ENCODE measurements around the gene SLC4A8. TPM values are rescaled to one million over a fixed set of nuclear protein-coding genes. Genes with fewer than 3 reads are reported as not detected.

The SLC4A8 gene
- total RNA-seq, 2 experiments from 2014 or later, result 1.0 to 6.7 TPM

DNA sequence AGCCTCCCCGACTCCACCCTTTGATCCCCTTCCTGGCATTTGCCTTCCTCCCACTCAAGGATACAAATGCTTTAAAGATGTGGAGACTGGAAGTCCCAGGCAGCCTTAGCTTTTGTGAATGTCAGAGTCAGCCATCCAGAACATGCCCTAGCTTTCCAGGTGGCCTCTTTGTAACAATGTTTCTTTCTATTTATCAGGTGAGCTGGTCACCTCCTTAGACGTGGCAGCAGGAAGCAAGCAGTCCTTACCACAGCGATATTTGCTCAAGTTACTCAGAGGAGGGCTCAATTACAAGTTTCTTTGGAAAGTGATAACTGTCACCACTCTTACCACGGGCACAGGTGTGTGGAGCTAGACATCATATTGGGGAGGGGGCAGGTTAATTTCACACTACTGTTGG, 38.3 kb upstream of the SLC4A8 start:
- Histone ChIP-seq H3K27ac (ENCODE audit: low read depth, low read length, poor library complexity, severe bottlenecking) (no peak overlapping the region), H3K4me1 (ENCODE audit: insufficient read depth, low read length, poor library complexity, severe bottlenecking) (peaks cover 12% of the 10 kb centered on the region), H3K4me3 (ENCODE audit: low read depth, low read length, poor library complexity, severe bottlenecking) (no peak overlapping the region), H4K20me1 (ENCODE audit: insufficient read depth, low read length) (no peaks in the 10 kb centered on the region), H3K36me3 (ENCODE audit: insufficient read depth, low read length) (no peaks in the 10 kb centered on the region), H2AFZ (ENCODE audit: low read length) (no peak overlapping the region), H3K9me3 (ENCODE audit: low read length) (no peaks in the 10 kb centered on the region), H3K4me2 (ENCODE audit: low read length) (no peak overlapping the region), H3K79me2 (ENCODE audit: insufficient read depth, low read depth, low read length) (no peaks in the 10 kb centered on the region), H3K9me2 (ENCODE audit: insufficient read depth, low read length) (no peaks in the 10 kb centered on the region)
- intact Hi-C loops (cut with micrococcal nuclease; ENCODE audit: unreplicated experiment), result no loop called here
- ChIA-PET CTCF (ENCODE audit: unreplicated experiment) (interaction anchor here (0.6 kb wide), 1 partner anchor 9 kb away, joined by 3 read pairs; no protein-coding TSS in a partner anchor), POLR2A (no interaction called here)
- DNase-seq (ENCODE audit: low spot score), result no peak
- no peak for TF ChIP-seq EZH2phosphoT487 (IDR thresholded peaks at IDR 0.05; ENCODE audit: borderline replicate concordance, low read depth, low read length)
- TF ChIP-seq, protein P1, sequence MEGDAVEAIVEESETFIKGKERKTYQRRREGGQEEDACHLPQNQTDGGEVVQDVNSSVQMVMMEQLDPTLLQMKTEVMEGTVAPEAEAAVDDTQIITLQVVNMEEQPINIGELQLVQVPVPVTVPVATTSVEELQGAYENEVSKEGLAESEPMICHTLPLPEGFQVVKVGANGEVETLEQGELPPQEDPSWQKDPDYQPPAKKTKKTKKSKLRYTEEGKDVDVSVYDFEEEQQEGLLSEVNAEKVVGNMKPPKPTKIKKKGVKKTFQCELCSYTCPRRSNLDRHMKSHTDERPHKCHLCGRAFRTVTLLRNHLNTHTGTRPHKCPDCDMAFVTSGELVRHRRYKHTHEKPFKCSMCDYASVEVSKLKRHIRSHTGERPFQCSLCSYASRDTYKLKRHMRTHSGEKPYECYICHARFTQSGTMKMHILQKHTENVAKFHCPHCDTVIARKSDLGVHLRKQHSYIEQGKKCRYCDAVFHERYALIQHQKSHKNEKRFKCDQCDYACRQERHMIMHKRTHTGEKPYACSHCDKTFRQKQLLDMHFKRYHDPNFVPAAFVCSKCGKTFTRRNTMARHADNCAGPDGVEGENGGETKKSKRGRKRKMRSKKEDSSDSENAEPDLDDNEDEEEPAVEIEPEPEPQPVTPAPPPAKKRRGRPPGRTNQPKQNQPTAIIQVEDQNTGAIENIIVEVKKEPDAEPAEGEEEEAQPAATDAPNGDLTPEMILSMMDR (conservative IDR thresholded peaks at IDR 0.05; ENCODE audit: low read length), result no peak
- BruUV-seq (replicated peaks), result no TSS peak

DNA sequence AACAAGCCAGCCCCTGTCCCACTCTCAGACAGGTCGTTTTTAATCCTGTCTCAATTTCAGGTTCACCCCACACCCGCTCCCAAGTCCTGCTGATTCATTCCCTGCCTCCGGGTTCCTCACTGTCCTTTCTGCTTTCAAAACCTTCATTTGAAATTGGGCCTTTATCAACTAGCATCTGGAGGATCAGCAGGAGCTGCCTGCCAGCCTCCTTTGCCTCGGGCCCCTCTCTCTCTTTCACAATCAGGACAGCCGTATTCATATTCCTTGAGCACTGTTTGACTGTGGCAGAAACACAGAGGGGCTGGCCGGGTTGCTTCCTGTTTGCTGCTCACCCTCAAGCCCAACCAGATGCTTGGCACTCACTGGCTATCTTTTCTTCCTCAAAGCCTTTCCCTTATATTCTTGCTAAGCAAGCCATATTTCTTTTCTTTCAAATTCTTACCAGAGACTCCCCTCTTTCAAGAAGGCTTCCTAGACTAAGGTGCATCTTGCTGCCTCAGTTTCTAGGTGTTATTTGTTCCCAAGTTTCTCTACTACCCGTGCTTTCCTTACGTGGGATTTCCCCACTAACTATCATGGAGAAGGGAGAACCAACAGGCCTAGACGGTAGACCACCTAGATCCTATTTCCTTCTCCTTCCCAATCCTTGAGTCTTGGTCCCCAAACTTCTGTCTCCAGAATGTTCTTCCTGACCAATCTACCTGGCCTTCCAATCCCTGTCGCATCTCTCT, 36.4 kb upstream of the SLC4A8 start:
- H2AFZ ChIP-seq (ENCODE audit: low read length), result no peak overlapping the region
- H3K9me2 ChIP-seq (ENCODE audit: insufficient read depth, low read length), result no peaks in the 10 kb centered on the region
- H3K27ac ChIP-seq (ENCODE audit: low read depth, low read length, poor library complexity, severe bottlenecking), result no peak overlapping the region
- ChIA-PET POLR2A (no interaction called here), CTCF (ENCODE audit: unreplicated experiment) (no interaction called here)
- no peak for TF ChIP-seq EZH2phosphoT487 (IDR thresholded peaks at IDR 0.05; ENCODE audit: borderline replicate concordance, low read depth, low read length)
- TF ChIP-seq, protein P1 (conservative IDR thresholded peaks at IDR 0.05; ENCODE audit: low read length), result no peak
- H3K9me3 ChIP-seq (ENCODE audit: low read length), result no peaks in the 10 kb centered on the region
- DNase-seq (ENCODE audit: low spot score), result no peak
- no peak overlapping the region for H3K4me3 ChIP-seq (ENCODE audit: low read depth, low read length, poor library complexity, severe bottlenecking)
- H3K36me3 ChIP-seq (ENCODE audit: insufficient read depth, low read length), result no peaks in the 10 kb centered on the region
- no peak overlapping the region for H3K4me2 ChIP-seq (ENCODE audit: low read length)
- H3K4me1 ChIP-seq (ENCODE audit: insufficient read depth, low read length, poor library complexity, severe bottlenecking), result peaks cover 12% of the 10 kb centered on the region
- H3K79me2 ChIP-seq (ENCODE audit: insufficient read depth, low read depth, low read length), result no peaks in the 10 kb centered on the region
- no TSS peak for BruUV-seq (replicated peaks)
- intact Hi-C loops (cut with micrococcal nuclease; ENCODE audit: unreplicated experiment), result no loop called here
- no peaks in the 10 kb centered on the region for H4K20me1 ChIP-seq (ENCODE audit: insufficient read depth, low read length)

DNA sequence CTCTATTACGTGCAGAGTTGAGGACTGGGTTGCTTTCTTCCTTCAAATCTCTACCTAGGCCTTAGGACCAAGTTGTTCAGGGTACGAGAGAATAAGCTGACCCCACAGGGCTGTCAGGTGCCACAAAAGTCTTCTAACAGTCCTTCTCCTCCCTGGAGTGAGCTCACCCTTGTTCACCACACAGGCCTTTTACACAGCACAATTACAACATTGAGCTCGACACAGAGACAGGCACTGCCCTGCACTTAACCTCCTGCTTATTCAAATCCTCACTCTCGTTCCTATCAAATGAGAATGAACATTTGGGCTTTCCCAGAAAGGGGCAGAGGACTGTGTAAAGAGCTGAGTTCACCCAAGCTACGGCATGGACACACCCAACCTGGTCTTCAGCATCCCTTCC, 35.8 kb upstream of the SLC4A8 start:
- H2AFZ ChIP-seq (ENCODE audit: low read length), result no peak overlapping the region
- DNase-seq (ENCODE audit: low spot score), result no peak
- ChIA-PET POLR2A (interaction anchor here (1.5 kb wide), 1 partner anchor 14 kb away, joined by 3 read pairs; no protein-coding TSS in a partner anchor), CTCF (ENCODE audit: unreplicated experiment) (no interaction called here)
- no TSS peak for BruUV-seq (replicated peaks)
- no peak overlapping the region for H3K4me2 ChIP-seq (ENCODE audit: low read length)
- H3K36me3 ChIP-seq (ENCODE audit: insufficient read depth, low read length), result no peaks in the 10 kb centered on the region
- no peak overlapping the region for H3K4me3 ChIP-seq (ENCODE audit: low read depth, low read length, poor library complexity, severe bottlenecking)
- intact Hi-C loops (cut with micrococcal nuclease; ENCODE audit: unreplicated experiment), result no loop called here
- no peak overlapping the region for H3K27ac ChIP-seq (ENCODE audit: low read depth, low read length, poor library complexity, severe bottlenecking)
- H3K9me2 ChIP-seq (ENCODE audit: insufficient read depth, low read length), result no peaks in the 10 kb centered on the region
- TF ChIP-seq, protein P1 (conservative IDR thresholded peaks at IDR 0.05; ENCODE audit: low read length), result no peak
- TF ChIP-seq EZH2phosphoT487 (IDR thresholded peaks at IDR 0.05; ENCODE audit: borderline replicate concordance, low read depth, low read length), result no peak
- peaks cover 5% of the 10 kb centered on the region for H3K4me1 ChIP-seq (ENCODE audit: insufficient read depth, low read length, poor library complexity, severe bottlenecking)
- H3K9me3 ChIP-seq (ENCODE audit: low read length), result no peaks in the 10 kb centered on the region
- no peaks in the 10 kb centered on the region for H4K20me1 ChIP-seq (ENCODE audit: insufficient read depth, low read length)
- H3K79me2 ChIP-seq (ENCODE audit: insufficient read depth, low read depth, low read length), result no peaks in the 10 kb centered on the region
